GM18870 (cell line): ENCODE results near the gene DISP3.

Experiments
- ATAC-seq: cut with Tn5 transposase; IDR thresholded peaks from one replicate; pipeline ENCODE4 v1.9.1; 2021; ENCODE audit warnings: moderate library complexity; ENCODE audit not compliant: unreplicated experiment

DISP3 gene

GRCh38 chr1:11483581-11484320, 4.8 kb downstream of the DISP3 start:
- ATAC-seq = no peak

GRCh38 chr1:11484321-11484655, 5.3 kb downstream of the DISP3 start:
- no peak for ATAC-seq

- ATAC-seq = no peak
These were observed 6.2 kb downstream of the DISP3 start for GRCh38 chr1:11485191-11485590.

GRCh38 chr1:11486231-11487009, 7.5 kb downstream of the DISP3 start:
- ATAC-seq = no peak

- ATAC-seq = no peak
These were observed 8.3 kb downstream of the DISP3 start for GRCh38 chr1:11487196-11487751.

- ATAC-seq = no peak
These were observed 9.3 kb downstream of the DISP3 start for GRCh38 chr1:11488201-11488770.

- ATAC-seq = no peak
These were observed 10.1 kb downstream of the DISP3 start for GRCh38 chr1:11488966-11489625.

GRCh38 chr1:11492235-11492634, 13.3 kb downstream of the DISP3 start:
- ATAC-seq = no peak

- no peak for ATAC-seq
These were observed 15.2 kb downstream of the DISP3 start for GRCh38 chr1:11493972-11494655.

- ATAC-seq = no peak
These were observed 15.8 kb downstream of the DISP3 start for GRCh38 chr1:11494771-11495170.

GRCh38 chr1:11495579-11495978, 16.6 kb downstream of the DISP3 start:
- ATAC-seq = no peak

GRCh38 chr1:11496551-11497080, 17.7 kb downstream of the DISP3 start:
- no peak for ATAC-seq

GRCh38 chr1:11498956-11499594, 20.1 kb downstream of the DISP3 start:
- ATAC-seq = no peak

GRCh38 chr1:11499601-11500331, 20.8 kb downstream of the DISP3 start:
- ATAC-seq = no peak

- no peak for ATAC-seq
These were observed 21.9 kb downstream of the DISP3 start for GRCh38 chr1:11500881-11501280.

- ATAC-seq = no peak
These were observed 22.5 kb downstream of the DISP3 start for GRCh38 chr1:11501491-11501897.

- ATAC-seq = no peak
These were observed 23.0 kb downstream of the DISP3 start for GRCh38 chr1:11501906-11502485.

- ATAC-seq = no peak
These were observed 23.6 kb downstream of the DISP3 start for GRCh38 chr1:11502516-11502915.

GRCh38 chr1:11504599-11504998, 25.6 kb downstream of the DISP3 start:
- ATAC-seq = no peak
